D721Med (cell line): ENCODE results near the gene SRPX.

Experiments
- DNase-seq: peaks from one replicate; pipeline ENCODE4 v3.0.0; 2011; ENCODE audit warnings: low spot score; ENCODE audit not compliant: insufficient read length
- FAIRE-seq: peaks from 2 replicates; lab custom pipeline; 2011; peaks lifted over from hg19 to GRCh38; lab: Jason Lieb, UNC
- CTCF ChIP-seq: IDR thresholded peaks from 2 replicates; pipeline ENCODE4 v1.5.1; 2012; ENCODE audit warnings: mild to moderate bottlenecking, control low read depth; ENCODE audit not compliant: insufficient read depth; ENCODE audit errors: missing control alignments

SRPX gene

GRCh38 chrX:38149016-38149415 is 71.7 kb downstream of the SRPX start:
- TF ChIP-seq CTCF = no peak
- FAIRE-seq (no peak), DNase-seq (no peak)

GRCh38 chrX:38142610-38143009 is 78.1 kb downstream of the SRPX start:
- DNase-seq (no peak), FAIRE-seq (no peak)
- no peak for TF ChIP-seq CTCF

DNA sequence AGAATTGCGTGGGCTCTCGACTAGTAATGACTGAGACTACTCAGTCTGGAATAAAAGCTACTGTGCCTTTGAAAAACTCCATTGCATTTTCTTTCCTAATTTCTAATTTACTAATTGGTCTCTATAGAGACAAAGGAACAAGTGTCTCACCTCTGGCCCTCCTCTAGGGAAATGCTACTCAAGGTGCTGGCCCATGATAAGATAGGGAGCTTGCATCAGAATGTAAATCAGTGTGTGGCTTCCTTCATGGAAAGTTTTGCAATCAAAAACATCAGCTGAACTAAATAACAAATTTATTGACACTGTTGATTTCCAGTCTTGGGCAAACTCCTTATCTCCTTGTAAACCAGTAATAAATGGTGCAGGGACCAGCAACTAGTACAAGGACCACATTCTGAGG is 81.8 kb downstream of the SRPX start:
- no peak for FAIRE-seq
- no peak for TF ChIP-seq CTCF
- no peak for DNase-seq

DNA sequence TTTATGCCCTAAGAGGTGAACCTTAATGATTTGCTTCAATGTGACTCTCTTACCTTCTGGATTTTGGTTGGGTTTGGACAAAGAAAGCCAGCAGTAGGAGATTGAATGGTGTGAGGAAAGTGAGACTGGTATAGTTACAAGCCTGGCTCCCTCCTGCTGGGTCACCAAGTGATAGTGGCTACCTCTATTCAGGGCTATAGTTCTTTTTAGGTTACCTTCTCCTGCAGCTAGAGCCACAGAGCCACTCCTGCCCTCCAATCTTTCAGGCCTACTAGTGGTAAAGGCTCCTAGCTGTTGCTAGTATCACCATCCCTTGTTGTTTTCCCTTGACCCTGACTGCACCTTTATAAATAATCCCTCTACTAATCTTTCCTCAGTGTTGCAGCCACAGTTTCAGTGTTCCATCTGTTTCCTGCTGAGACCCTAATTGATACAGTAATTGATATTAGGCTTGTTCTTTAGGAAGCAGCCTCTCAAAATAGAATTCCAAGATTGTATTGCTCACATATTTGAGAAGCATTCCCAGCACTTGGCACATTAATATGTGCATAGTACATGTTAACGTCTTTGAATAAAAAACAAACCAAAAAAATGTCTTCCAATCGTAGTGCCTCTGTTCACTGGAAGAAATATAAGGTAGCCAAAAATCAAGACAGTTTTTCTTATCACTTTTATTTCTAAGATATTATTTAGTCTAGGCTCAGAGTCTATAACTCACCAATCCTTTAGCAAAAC is 82.3 kb downstream of the SRPX start:
- FAIRE-seq (peak; percentile 91), DNase-seq (no peak)
- no peak for TF ChIP-seq CTCF

GRCh38 chrX:38129366-38129765 is 91.3 kb downstream of the SRPX start:
- DNase-seq (no peak), FAIRE-seq (no peak)

GRCh38 chrX:38127961-38128360 is 92.7 kb downstream of the SRPX start:
- no peak for DNase-seq
- no peak for TF ChIP-seq CTCF
- FAIRE-seq = no peak

More at GRCh38 chrX:38129366-38129765, 91.3 kb downstream of the SRPX start:
- TF ChIP-seq CTCF = no peak

GRCh38 chrX:38126179-38126578 is 94.5 kb downstream of the SRPX start:
- FAIRE-seq (no peak), DNase-seq (no peak)
- no peak for TF ChIP-seq CTCF
